Kidney capillary endothelial cell (primary cell): Measurements from ENCODE around the gene TICAM1.
"Not testable (repeated sequence)": the region's sequence is repeated elsewhere in the genome, so short reads cannot be mapped to it uniquely, and the experiment has no call there.

Source experiments
- DNase-seq: peaks from one replicate; pipeline ENCODE4 v3.0.0-alpha.2; 2018; ENCODE audit warnings: low spot score

Gene TICAM1

GRCh38 chr19:4844348-4845179 lies 13.1 kb upstream of the TICAM1 start:
- DNase-seq: no peak

GRCh38 chr19:4843647-4843965 lies 12.1 kb upstream of the TICAM1 start:
- DNase-seq: no peak

- no peak for DNase-seq
Observed at GRCh38 chr19:4839192-4839591, 7.7 kb upstream of the TICAM1 start.

GRCh38 chr19:4832776-4833175 lies 1.3 kb upstream of the TICAM1 start:
- no peak for DNase-seq

GRCh38 chr19:4831979-4832340 lies 448 bp upstream of the TICAM1 start:
- DNase-seq: not testable (repeated sequence)

- no peak for DNase-seq
Observed at GRCh38 chr19:4830768-4831265, 695 bp downstream of the TICAM1 start.

- no peak for DNase-seq
Observed at GRCh38 chr19:4830332-4830731, 1.2 kb downstream of the TICAM1 start.

- no peak for DNase-seq
Observed at GRCh38 chr19:4829001-4829712, 2.4 kb downstream of the TICAM1 start.

GRCh38 chr19:4823577-4823976 lies 7.9 kb downstream of the TICAM1 start:
- no peak for DNase-seq

GRCh38 chr19:4822354-4822753 lies 9.2 kb downstream of the TICAM1 start:
- DNase-seq: not testable (repeated sequence)

- no peak for DNase-seq
Observed at GRCh38 chr19:4821265-4821664, 10.2 kb downstream of the TICAM1 start.

GRCh38 chr19:4817467-4818277 lies 13.8 kb downstream of the TICAM1 start:
- no peak for DNase-seq

GRCh38 chr19:4816950-4817278 lies 14.6 kb downstream of the TICAM1 start:
- DNase-seq: no peak

- DNase-seq: no peak
Observed at GRCh38 chr19:4816202-4816949, 15.1 kb downstream of the TICAM1 start.

GRCh38 chr19:4815426-4816201 lies 15.9 kb downstream of the TICAM1 start:
- DNase-seq: peak; percentile 90

- DNase-seq: no peak
Observed at GRCh38 chr19:4814625-4815425, 16.7 kb downstream of the TICAM1 start.

- DNase-seq: peak; percentile 60
Observed at GRCh38 chr19:4811328-4812131, 20.0 kb downstream of the TICAM1 start.

GRCh38 chr19:4807188-4807587 lies 24.3 kb downstream of the TICAM1 start:
- no peak for DNase-seq

GRCh38 chr19:4806384-4806783 lies 25.1 kb downstream of the TICAM1 start:
- DNase-seq: no peak

- DNase-seq: not testable (repeated sequence)
Observed at GRCh38 chr19:4805140-4805539, 26.4 kb downstream of the TICAM1 start.
